IMR-90 (cell line): Measurements from ENCODE around the gene MKNK2. TPM values are rescaled to one million over a fixed set of nuclear protein-coding genes. Genes with fewer than 3 reads are reported as not detected.

Experiments used
- ATAC-seq: fragments of 200-7000 bp; cut with Tn5 transposase; 2 replicates; pipeline ENCODE4 v1.9.1; 2020; ENCODE audit warnings: low read depth, mild to moderate bottlenecking, moderate library complexity
- BruUV-seq: library from RNA; stranded (reverse); fragments of 400-500 nt; replicated peaks from 2 replicates; lab custom pipeline; 2021; lab: Mats Ljungman, UMichigan
- CTCF ChIA-PET: fragments of 300-600 bp; formaldehyde crosslinking; extraction: SDS; loops from one replicate; lab custom pipeline; 2021; ENCODE audit warnings: antibody characterized with exemption; lab: Yijun Ruan, JAX
- POLR2A ChIA-PET: fragments of 300-600 bp; sonication (Branson Sonifier 250); formaldehyde crosslinking; loops from one replicate; lab custom pipeline; 2022; ENCODE audit warnings: antibody characterized with exemption; ENCODE audit not compliant: unreplicated experiment; lab: Charles Lee
- DNase-seq: peaks from one replicate; pipeline ENCODE4 v3.0.0; 2013
- H2AFZ ChIP-seq: replicated peaks from 2 replicates; pipeline ENCODE3; 2013; ENCODE audit warnings: low read length, mild to moderate bottlenecking; ENCODE audit not compliant: poor library complexity
- H2AK5ac ChIP-seq: 2 replicates; pipeline ENCODE4 v1.6.1; 2013; ENCODE audit warnings: low read depth, low read length, inconsistent platforms
- H2AK9ac ChIP-seq: replicated peaks from 2 replicates; pipeline ENCODE3; 2013; ENCODE audit warnings: mild to moderate bottlenecking, low read depth, low read length, moderate library complexity; ENCODE audit not compliant: poor library complexity
- H2BK120ac ChIP-seq: 2 replicates; pipeline ENCODE4 v1.6.1; 2013; ENCODE audit warnings: low read depth, low read length, inconsistent platforms
- H2BK15ac ChIP-seq: 3 replicates; pipeline ENCODE4 v1.6.1; 2013; ENCODE audit warnings: low read depth, low read length, inconsistent platforms
- H2BK20ac ChIP-seq: 2 replicates; pipeline ENCODE4 v1.6.1; 2013; ENCODE audit warnings: low read depth, mild to moderate bottlenecking, inconsistent platforms, low read length, moderate library complexity
- H2BK5ac ChIP-seq: 2 replicates; pipeline ENCODE4 v1.6.1; 2013; ENCODE audit warnings: mild to moderate bottlenecking, low read depth, low read length, inconsistent platforms; ENCODE audit not compliant: poor library complexity, severe bottlenecking
- H3K14ac ChIP-seq: replicated peaks from 2 replicates; pipeline ENCODE4 v1.6.1; 2013; ENCODE audit warnings: low read depth, low read length, inconsistent platforms
- H3K18ac ChIP-seq: 2 replicates; pipeline ENCODE4 v1.6.1; 2013; ENCODE audit warnings: low read depth, low read length, control low read depth
- H3K23ac ChIP-seq: 2 replicates; pipeline ENCODE4 v1.6.1; 2013; ENCODE audit warnings: low read depth, low read length, inconsistent platforms
- H3K27ac ChIP-seq: 2 replicates; pipeline ENCODE4 v1.5.1; 2013; ENCODE audit warnings: mild to moderate bottlenecking, control low read depth, low read length; ENCODE audit not compliant: insufficient read depth
- H3K27me3 ChIP-seq: 2 replicates; pipeline ENCODE4 v1.6.1; 2013; ENCODE audit warnings: low read length; ENCODE audit not compliant: control insufficient read depth, insufficient read depth
- H3K36me3 ChIP-seq: 2 replicates; pipeline ENCODE4 v1.6.1; 2013; ENCODE audit warnings: low read length, mixed read lengths; ENCODE audit not compliant: control insufficient read depth, insufficient read depth
- H3K4ac ChIP-seq: 2 replicates; pipeline ENCODE4 v1.6.1; 2013; ENCODE audit warnings: low read depth, low read length, inconsistent platforms
- H3K4me1 ChIP-seq: 2 replicates; pipeline ENCODE4 v1.6.1; 2013; ENCODE audit warnings: low read length, mixed read lengths; ENCODE audit not compliant: control insufficient read depth, insufficient read depth
- H3K4me2 ChIP-seq: 2 replicates; pipeline ENCODE4 v1.6.1; 2013; ENCODE audit warnings: low read depth, mild to moderate bottlenecking, control low read depth, low read length, moderate library complexity
- H3K4me3 ChIP-seq: 2 replicates; pipeline ENCODE4 v1.5.1; 2013; ENCODE audit warnings: low read depth, mild to moderate bottlenecking, control low read depth, low read length, moderate library complexity; ENCODE audit not compliant: insufficient read depth
- H3K56ac ChIP-seq: 2 replicates; pipeline ENCODE4 v1.6.1; 2013; ENCODE audit warnings: low read length, inconsistent platforms; ENCODE audit not compliant: insufficient read depth; ENCODE audit errors: extremely low read depth
- H3K79me1 ChIP-seq, 2 experiments: 2 replicates each; pipeline ENCODE4 v1.6.1; 2013; ENCODE audit warnings: low read length in 2 of 2, inconsistent platforms in 1 of 2, low read depth in 1 of 2
- H3K9ac ChIP-seq: 2 replicates; pipeline ENCODE4 v1.6.1; 2013; ENCODE audit warnings: low read depth, low read length, control low read depth
- H3K9me1 ChIP-seq: 2 replicates; pipeline ENCODE4 v1.6.1; 2013; ENCODE audit warnings: low read length, inconsistent platforms; ENCODE audit not compliant: insufficient read depth
- H3K9me3 ChIP-seq: 2 replicates; pipeline ENCODE4 v1.6.1; 2013; ENCODE audit warnings: low read length; ENCODE audit not compliant: control insufficient read depth, insufficient read depth
- H4K20me1 ChIP-seq: 2 replicates; pipeline ENCODE4 v1.6.1; 2013; ENCODE audit warnings: low read length, inconsistent platforms; ENCODE audit not compliant: insufficient read depth
- H4K5ac ChIP-seq: 2 replicates; pipeline ENCODE4 v1.6.1; 2013; ENCODE audit warnings: mild to moderate bottlenecking, low read depth, low read length, control low read depth
- H4K8ac ChIP-seq, 2 experiments: 2 replicates each; pipeline ENCODE4 v1.6.1; 2013; ENCODE audit warnings: low read depth in 2 of 2, low read length in 2 of 2, control low read depth in 1 of 2, inconsistent platforms in 1 of 2
- H4K91ac ChIP-seq: 2 replicates; pipeline ENCODE4 v1.6.1; 2013; ENCODE audit warnings: low read depth, low read length, inconsistent platforms; ENCODE audit not compliant: insufficient read depth
- CEBPB ChIP-seq: IDR thresholded peaks from 2 replicates; pipeline ENCODE4 v1.6.1; 2012; ENCODE audit warnings: low read depth, low read length, improper control_type of control experiment
- FOS ChIP-seq: fragments of 150-350 bp; IDR thresholded peaks from 2 replicates; pipeline ENCODE4 v1.6.1; 2016; ENCODE audit warnings: low read depth, low read length
- NFE2L2 ChIP-seq: fragments of 150-350 bp; IDR thresholded peaks from 2 replicates; pipeline ENCODE4 v1.6.1; 2016; ENCODE audit warnings: low read depth, mild to moderate bottlenecking, low read length
- POLR2A ChIP-seq: IDR thresholded peaks from 2 replicates; pipeline ENCODE4 v1.6.1; 2012; ENCODE audit warnings: mild to moderate bottlenecking, low read depth, low read length
- RAD21 ChIP-seq: IDR thresholded peaks from 2 replicates; pipeline ENCODE4 v1.6.1; 2012; ENCODE audit warnings: low read length, improper control_type of control experiment
- RCOR1 ChIP-seq: IDR thresholded peaks from 2 replicates; pipeline ENCODE4 v1.6.1; 2012; ENCODE audit warnings: mild to moderate bottlenecking, low read length, improper control_type of control experiment; ENCODE audit not compliant: insufficient replicate concordance
- RFX5 ChIP-seq: IDR thresholded peaks from 2 replicates; pipeline ENCODE4 v1.8.0; 2012; ENCODE audit warnings: low read depth, mild to moderate bottlenecking, low read length, moderate library complexity
- SMC3 ChIP-seq: fragments of 150-350 bp; IDR thresholded peaks from 2 replicates; pipeline ENCODE4 v1.6.1; 2016; ENCODE audit warnings: low read depth, mild to moderate bottlenecking, antibody characterized with exemption, low read length, moderate library complexity
- WGBS, 2 experiments: methylation state at CpG; one replicate each; pipeline versions ENCODE4 v1.1.5 to v1.1.7; 2013; ENCODE audit warnings: missing lambda C conversion rate in 2 of 2; ENCODE audit not compliant: insufficient read length in 1 of 2; ENCODE audit errors: extremely low coverage in 2 of 2; 5-methylcytosine and 5-hydroxymethylcytosine counted together
- dilution Hi-C: fragments of 300-500 bp; cut with HindIII; formaldehyde crosslinking; loops from one replicate; pipeline ENCODE4 v1.14.3; 2018; ENCODE audit warnings: low sequenced_read_pairs; ENCODE audit not compliant: unreplicated experiment
- in situ Hi-C: fragments of 300-500 bp; cut with MboI; formaldehyde crosslinking; loops from 3 replicates; pipeline ENCODE4 v1.14.3; 2019; ENCODE audit warnings: low sequenced_read_pairs, inconsistent platforms, mixed read lengths
- intact Hi-C: fragments of 100-400 bp; cut with micrococcal nuclease; formaldehyde crosslinking; loops from 2 replicates; pipeline ENCODE4 v1.10.0; 2022
- polyA plus RNA-seq, 3 experiments: library from polyadenylated mRNA; depleted of rRNA; stranded (reverse); fragments of >200 nt; gene quantifications; 2 replicates each; pipeline ENCODE4 v1.2.3, GENCODE V29; 2012; ENCODE audit warnings: low replicate concordance in 1 of 3
- total RNA-seq: library from RNA; depleted of rRNA; stranded (reverse); fragments of >200 nt; gene quantifications from 2 replicates; pipeline ENCODE4 v1.2.3, GENCODE V29; 2012
- TF ChIP-seq, protein P1 (sequence below): fragments of 150-350 bp; IDR thresholded peaks from 2 replicates; pipeline ENCODE4 v1.6.1; 2016; ENCODE audit warnings: low read depth, mild to moderate bottlenecking, low read length, moderate library complexity, borderline replicate concordance
- TF ChIP-seq, protein P2 (sequence below): fragments of 150-350 bp; IDR thresholded peaks from 2 replicates; pipeline ENCODE4 v1.6.1; 2017; ENCODE audit warnings: mild to moderate bottlenecking, antibody characterized with exemption, low read length, low read depth

MKNK2 gene
- total and polyA plus RNA-seq, 2 of the 4 experiments (the other 2 are of a cell fraction), result 21.9 to 31.8 TPM

DNA sequence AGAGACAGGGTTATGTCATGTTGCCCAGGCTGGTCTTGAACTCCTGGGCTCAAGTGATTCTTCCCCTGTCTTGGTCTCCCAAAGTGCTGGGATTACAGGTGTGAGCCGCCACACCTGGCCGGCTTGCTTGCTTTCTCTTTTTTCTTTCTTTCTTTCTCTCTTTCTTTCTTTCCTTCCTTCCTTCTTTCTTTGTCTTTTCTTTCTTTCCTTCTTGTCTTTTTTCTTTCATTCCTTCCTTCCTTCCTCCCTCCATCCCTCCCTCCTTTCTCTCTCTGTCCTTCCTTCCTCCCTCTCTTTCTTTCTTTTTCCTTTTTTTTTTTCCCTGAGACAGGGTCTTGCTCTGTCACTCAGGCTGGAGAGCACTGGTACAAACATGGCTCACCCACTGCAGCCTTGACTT, 28.8 kb downstream of the MKNK2 start:
- H3K4me2 ChIP-seq, result no peak overlapping the region
- WGBS, 2 experiments, result 100% methylated on average over 1 of the region's 2 CpGs; no CpG with 5 or more reads in 1 of the 2 experiments
- no peak overlapping the region for H2BK20ac ChIP-seq
- TF ChIP-seq POLR2A (no peak), RFX5 (no peak), CEBPB (no peak), RCOR1 (no peak), SMC3 (no peak), RAD21 (no peak), NFE2L2 (no peak), FOS (no peak)
- TF ChIP-seq, protein P1, sequence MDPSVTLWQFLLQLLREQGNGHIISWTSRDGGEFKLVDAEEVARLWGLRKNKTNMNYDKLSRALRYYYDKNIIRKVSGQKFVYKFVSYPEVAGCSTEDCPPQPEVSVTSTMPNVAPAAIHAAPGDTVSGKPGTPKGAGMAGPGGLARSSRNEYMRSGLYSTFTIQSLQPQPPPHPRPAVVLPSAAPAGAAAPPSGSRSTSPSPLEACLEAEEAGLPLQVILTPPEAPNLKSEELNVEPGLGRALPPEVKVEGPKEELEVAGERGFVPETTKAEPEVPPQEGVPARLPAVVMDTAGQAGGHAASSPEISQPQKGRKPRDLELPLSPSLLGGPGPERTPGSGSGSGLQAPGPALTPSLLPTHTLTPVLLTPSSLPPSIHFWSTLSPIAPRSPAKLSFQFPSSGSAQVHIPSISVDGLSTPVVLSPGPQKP, result no peak
- TF ChIP-seq, protein P2, sequence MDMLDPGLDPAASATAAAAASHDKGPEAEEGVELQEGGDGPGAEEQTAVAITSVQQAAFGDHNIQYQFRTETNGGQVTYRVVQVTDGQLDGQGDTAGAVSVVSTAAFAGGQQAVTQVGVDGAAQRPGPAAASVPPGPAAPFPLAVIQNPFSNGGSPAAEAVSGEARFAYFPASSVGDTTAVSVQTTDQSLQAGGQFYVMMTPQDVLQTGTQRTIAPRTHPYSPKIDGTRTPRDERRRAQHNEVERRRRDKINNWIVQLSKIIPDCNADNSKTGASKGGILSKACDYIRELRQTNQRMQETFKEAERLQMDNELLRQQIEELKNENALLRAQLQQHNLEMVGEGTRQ, result no peak
- intact Hi-C loops (no loop called here), in situ Hi-C loops (loop anchor here (5.0 kb wide), 1 partner anchor 45 kb away; no protein-coding TSS in a partner anchor), dilution Hi-C loops (no loop called here)
- peaks cover 2% of the 10 kb centered on the region; the same call in 1 of the 2 replicates for H3K27me3 ChIP-seq
- H3K9ac ChIP-seq, result no peak overlapping the region
- H3K56ac ChIP-seq, result no peak overlapping the region
- peaks cover 3% of the 10 kb centered on the region for H3K9me3 ChIP-seq
- no peak overlapping the region for H2BK5ac ChIP-seq
- ChIA-PET POLR2A (no interaction called here), CTCF (no interaction called here)
- H3K18ac ChIP-seq, result no peak overlapping the region
- H3K23ac ChIP-seq, result no peak overlapping the region
- no peaks in the 10 kb centered on the region for H3K36me3 ChIP-seq
- H2BK120ac ChIP-seq, result no peak overlapping the region
- no peaks in the 10 kb centered on the region for H4K20me1 ChIP-seq
- DNase-seq (no peak), ATAC-seq (no peak)
- H3K27ac ChIP-seq, result no peak overlapping the region
- no peak overlapping the region for H4K91ac ChIP-seq
- H3K4ac ChIP-seq, result no peak overlapping the region
- no peak overlapping the region for H4K8ac ChIP-seq
- no peak overlapping the region for H2BK15ac ChIP-seq
- no peaks in the 10 kb centered on the region for H3K9me1 ChIP-seq
- H3K14ac ChIP-seq, result no peak overlapping the region
- no peaks in the 10 kb centered on the region for H3K79me1 ChIP-seq
- H2AFZ ChIP-seq, result no peak overlapping the region
- no peak overlapping the region for H4K5ac ChIP-seq
- H3K4me3 ChIP-seq, result no peak overlapping the region
- no peaks in the 10 kb centered on the region for H3K4me1 ChIP-seq
- H2AK5ac ChIP-seq, result no peak overlapping the region
- H2AK9ac ChIP-seq, result no peak overlapping the region
- BruUV-seq, result no TSS peak
